AG09309 (cell line): ENCODE data around the gene ABCA4.

Source experiments
- DNase-seq: peaks from one replicate; pipeline ENCODE4 v3.0.0-alpha.2; 2010; ENCODE audit warnings: low read depth
- H3K4me3 ChIP-seq: 2 replicates; pipeline ENCODE4 v1.5.1; 2011; ENCODE audit warnings: mild to moderate bottlenecking, low read depth, low read length, moderate library complexity; ENCODE audit not compliant: control insufficient read depth
- TF ChIP-seq, protein P1 (sequence below): IDR thresholded peaks from 2 replicates; pipeline ENCODE4 v1.5.1; 2011; ENCODE audit warnings: mild to moderate bottlenecking, low read depth, low read length, inconsistent platforms; ENCODE audit not compliant: insufficient read depth, control insufficient read depth; ENCODE audit errors: missing control alignments

ABCA4 gene

DNA sequence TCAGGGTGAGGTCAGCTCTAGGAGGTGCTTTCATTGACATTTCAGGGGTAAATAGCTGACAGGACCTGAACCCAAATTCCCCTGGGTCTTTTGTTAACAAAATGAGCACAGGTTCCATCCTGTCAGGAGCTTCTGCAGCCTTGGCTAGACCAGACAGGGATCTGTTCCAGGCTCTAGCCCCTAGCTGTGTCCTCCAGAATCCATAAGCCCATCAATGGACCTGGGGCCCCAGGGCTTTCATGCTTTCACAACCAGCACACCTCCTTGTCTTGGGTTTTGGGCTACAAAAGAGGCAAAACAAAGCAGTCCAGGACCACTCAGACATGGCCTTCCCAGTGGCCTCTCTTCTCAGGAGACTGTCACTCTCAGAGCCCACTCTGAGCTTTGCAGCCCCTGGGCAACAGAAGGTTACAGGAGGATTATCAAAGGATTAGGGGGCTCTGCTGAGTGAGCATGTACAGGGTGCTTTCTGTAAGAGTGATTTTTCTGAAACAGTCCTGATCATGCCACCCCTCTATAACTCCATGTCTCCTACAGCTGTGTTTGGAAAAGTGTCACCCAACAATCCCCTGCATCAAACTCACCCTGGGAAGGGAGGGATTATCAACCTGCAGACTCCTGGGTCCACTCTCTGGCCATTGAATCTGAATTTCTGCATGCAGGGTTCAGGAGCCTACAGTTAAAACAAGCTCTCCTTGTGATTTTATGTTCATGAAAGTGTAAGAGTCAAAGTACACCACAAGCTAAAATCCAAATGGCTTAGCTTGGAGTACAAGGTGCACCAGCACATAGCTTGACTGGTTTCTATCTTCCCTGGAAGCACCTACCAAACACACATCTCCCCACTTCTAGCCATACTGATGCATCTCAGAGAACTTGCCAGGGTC, 144.0 kb downstream of the ABCA4 start:
- no peak overlapping the region for H3K4me3 ChIP-seq
- no peak for DNase-seq
- TF ChIP-seq, protein P1, sequence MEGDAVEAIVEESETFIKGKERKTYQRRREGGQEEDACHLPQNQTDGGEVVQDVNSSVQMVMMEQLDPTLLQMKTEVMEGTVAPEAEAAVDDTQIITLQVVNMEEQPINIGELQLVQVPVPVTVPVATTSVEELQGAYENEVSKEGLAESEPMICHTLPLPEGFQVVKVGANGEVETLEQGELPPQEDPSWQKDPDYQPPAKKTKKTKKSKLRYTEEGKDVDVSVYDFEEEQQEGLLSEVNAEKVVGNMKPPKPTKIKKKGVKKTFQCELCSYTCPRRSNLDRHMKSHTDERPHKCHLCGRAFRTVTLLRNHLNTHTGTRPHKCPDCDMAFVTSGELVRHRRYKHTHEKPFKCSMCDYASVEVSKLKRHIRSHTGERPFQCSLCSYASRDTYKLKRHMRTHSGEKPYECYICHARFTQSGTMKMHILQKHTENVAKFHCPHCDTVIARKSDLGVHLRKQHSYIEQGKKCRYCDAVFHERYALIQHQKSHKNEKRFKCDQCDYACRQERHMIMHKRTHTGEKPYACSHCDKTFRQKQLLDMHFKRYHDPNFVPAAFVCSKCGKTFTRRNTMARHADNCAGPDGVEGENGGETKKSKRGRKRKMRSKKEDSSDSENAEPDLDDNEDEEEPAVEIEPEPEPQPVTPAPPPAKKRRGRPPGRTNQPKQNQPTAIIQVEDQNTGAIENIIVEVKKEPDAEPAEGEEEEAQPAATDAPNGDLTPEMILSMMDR = no peak

- DNase-seq = no peak
- no peak overlapping the region for H3K4me3 ChIP-seq
- TF ChIP-seq, protein P1 = no peak
Observed at GRCh38 chr1:93976291-93976690, 144.7 kb downstream of the ABCA4 start.

GRCh38 chr1:93972341-93972740, 148.6 kb downstream of the ABCA4 start:
- TF ChIP-seq, protein P1 = no peak
- no peak for DNase-seq
- no peak overlapping the region for H3K4me3 ChIP-seq

DNA sequence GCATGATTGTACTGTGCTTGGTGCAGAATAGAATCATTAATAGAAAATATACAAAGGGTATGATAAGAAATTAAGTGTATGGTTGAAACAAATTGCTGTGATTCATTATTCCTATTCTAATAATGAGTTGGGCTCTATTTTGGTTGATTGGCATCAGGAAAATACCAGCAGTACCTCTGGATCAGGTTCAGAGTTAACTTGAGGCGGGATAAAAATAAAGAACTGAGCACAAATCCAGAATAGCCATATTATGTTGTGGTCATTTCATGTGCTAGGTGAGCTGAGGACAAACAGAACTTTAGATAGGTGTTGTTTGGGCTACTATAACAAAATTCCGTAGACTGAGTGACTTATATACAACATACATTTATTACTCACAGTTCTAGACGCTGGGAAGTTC, 151.1 kb downstream of the ABCA4 start:
- H3K4me3 ChIP-seq = no peak overlapping the region
- TF ChIP-seq, protein P1 = no peak
- no peak for DNase-seq

DNA sequence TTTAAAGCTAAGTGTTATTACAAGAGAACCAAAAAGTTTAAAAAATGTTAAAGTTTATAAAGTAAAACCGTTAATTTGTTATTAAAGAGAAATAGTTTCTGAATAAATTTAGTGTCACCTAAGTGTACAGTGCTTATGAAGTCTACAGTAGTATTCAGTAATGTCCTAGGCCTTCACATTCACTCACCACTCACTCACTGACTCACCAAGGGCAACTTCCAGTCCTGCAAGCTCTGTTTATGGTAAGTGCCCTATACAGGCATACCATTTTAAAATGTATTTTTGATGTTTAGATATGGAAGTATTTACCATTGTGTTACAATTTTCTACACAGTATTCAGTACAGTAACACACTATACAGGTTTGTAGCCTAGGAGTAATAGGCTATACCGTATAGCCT, 151.6 kb downstream of the ABCA4 start:
- TF ChIP-seq, protein P1 = no peak

GRCh38 chr1:93967306-93967705, 153.6 kb downstream of the ABCA4 start:
- no peak for DNase-seq
- no peak overlapping the region for H3K4me3 ChIP-seq
- TF ChIP-seq, protein P1 = no peak

More for the DNA sequence above, 151.6 kb downstream of the ABCA4 start:
- no peak overlapping the region for H3K4me3 ChIP-seq
- DNase-seq = no peak
